ENCODE results near the gene MAGI2.
"Not testable (repeated sequence)": the region's sequence is repeated elsewhere in the genome, so short reads cannot be mapped to it uniquely, and the experiment has no call there.

Gene MAGI2

DNA sequence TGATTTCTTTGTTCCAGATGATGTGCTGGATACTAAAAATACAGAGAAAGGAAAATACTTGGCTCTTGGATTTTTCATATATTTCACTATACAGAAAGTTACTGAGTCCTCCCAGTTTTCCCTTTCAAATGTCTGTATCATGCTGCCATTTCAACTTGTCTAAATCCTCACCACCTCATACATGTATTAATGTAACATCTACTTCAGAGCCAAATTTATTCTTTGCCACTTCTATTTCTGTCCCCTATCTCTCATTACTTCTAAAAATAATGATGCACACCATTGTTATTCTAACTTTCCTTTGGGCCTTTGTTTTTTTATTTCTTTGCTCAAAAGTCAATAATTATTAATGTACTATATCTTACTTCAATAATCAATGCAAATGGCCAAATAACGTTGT, 312.2 kb downstream of the MAGI2 start:
- Mint-ChIP-seq H3K27me3 (ENCODE audit: low read depth) (no peaks in the 10 kb centered on the region), H3K4me3 (no peak overlapping the region), H3K9me3 (peaks cover 7% of the 10 kb centered on the region), H3K36me3 (ENCODE audit: low read depth) (no peaks in the 10 kb centered on the region), H3K4me1 (ENCODE audit: low read depth) (no peaks in the 10 kb centered on the region), H3K27ac (no peak overlapping the region)
- DNase-seq (ENCODE audit: low spot score) = no peak

DNA sequence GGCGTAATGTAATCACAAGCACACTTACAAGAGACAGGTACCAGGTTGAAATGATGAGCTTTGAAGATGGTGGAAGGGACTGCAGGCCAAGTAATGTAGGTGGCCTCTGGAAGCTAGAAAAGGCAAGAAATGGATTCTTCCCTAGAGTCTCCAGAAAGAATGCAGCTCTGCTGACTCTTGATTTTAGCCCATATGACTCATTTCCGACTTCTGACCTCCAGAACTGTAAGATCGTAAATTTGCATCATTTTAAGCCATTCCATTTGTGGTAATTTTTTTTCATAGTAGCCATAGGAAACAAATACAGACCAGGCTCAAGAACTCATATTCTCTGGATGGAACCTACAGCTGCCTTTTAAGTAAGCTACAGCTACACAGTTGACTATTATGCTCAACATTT, 315.5 kb downstream of the MAGI2 start:
- no peak for DNase-seq (ENCODE audit: low spot score)
- no peaks in the 10 kb centered on the region for H3K4me1 Mint-ChIP-seq (ENCODE audit: low read depth)
- no peaks in the 10 kb centered on the region for H3K27me3 Mint-ChIP-seq (ENCODE audit: low read depth)
- peaks cover 4% of the 10 kb centered on the region for H3K9me3 Mint-ChIP-seq
- no peak overlapping the region for H3K27ac Mint-ChIP-seq
- no peaks in the 10 kb centered on the region for H3K36me3 Mint-ChIP-seq (ENCODE audit: low read depth)
- no peak overlapping the region for H3K4me3 Mint-ChIP-seq

DNA sequence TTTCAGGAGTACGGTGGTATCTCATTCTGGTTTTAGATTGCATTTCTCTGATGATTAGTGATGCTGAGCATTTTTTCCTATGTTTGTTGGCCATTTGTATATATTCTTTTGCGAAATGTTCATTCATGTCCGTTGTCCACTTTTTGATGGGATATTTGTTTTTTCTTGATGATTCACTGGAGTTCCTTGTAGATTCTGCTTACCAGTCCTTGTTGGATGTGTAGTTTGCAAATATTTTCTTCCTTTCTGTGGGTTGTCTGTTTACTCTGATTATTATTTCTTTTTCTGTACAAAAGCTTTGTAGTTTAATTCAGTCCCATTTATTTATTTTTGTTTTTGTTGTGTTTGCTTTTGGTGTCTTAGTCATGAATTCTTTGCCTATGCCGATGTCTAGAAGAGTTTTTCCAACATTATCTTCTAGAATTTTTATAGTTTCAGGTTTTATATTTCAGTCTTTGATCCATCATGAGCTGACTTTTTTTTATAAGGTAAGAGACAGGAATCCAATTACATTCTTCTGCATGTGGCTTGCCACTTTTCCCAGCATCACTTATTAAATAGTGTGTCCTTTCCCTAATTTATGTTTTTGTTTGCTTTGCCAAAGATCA, 320.5 kb downstream of the MAGI2 start:
- Mint-ChIP-seq H3K27ac (no peak overlapping the region), H3K9me3 (peaks cover 10% of the 10 kb centered on the region), H3K27me3 (ENCODE audit: low read depth) (no peaks in the 10 kb centered on the region), H3K4me3 (no peak overlapping the region), H3K4me1 (ENCODE audit: low read depth) (no peaks in the 10 kb centered on the region), H3K36me3 (ENCODE audit: low read depth) (no peaks in the 10 kb centered on the region)
- no peak for DNase-seq (ENCODE audit: low spot score)

DNA sequence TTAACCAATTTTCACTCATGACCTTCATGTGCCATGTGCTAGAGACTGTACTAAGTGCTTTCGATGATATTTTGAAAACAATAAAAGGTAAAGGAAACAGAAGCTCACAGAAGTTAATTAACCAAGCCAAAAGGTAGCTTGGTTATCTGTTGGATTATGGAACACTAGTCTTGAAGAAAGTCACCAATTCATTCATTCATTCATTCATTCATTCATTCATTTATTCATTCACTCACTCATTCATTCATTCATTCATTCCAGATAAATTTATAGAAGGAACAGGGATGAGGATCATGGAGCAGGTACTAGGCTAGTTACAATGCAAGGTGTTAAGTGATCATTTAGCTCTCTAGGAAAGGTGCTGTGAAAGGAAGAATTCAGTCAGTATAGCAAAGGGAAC, 322.8 kb downstream of the MAGI2 start:
- Mint-ChIP-seq H3K27me3 (ENCODE audit: low read depth) (no peaks in the 10 kb centered on the region), H3K4me3 (no peak overlapping the region), H3K36me3 (ENCODE audit: low read depth) (no peaks in the 10 kb centered on the region), H3K9me3 (peaks cover 8% of the 10 kb centered on the region), H3K4me1 (ENCODE audit: low read depth) (no peaks in the 10 kb centered on the region), H3K27ac (no peak overlapping the region)
- DNase-seq (ENCODE audit: low spot score) = no peak

DNA sequence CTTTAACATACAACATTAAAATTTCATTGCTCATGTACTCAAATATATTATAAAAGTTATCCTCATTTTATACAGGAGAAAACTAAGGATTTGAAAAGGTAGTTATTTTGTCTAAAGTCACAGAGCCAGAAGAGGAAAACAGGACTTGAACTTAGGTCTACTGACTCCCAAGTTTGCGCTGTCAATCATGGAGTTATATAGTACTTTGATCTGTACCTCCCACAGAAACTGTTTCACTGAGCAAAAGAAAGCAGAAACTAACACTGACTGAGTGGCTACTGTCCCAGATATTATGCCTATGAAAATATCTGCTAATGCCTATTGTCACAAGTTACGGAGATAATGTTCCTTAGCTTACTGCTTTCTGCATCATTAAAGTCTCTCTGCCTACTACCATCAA, 329.1 kb downstream of the MAGI2 start:
- no peak overlapping the region for H3K27ac Mint-ChIP-seq

DNA sequence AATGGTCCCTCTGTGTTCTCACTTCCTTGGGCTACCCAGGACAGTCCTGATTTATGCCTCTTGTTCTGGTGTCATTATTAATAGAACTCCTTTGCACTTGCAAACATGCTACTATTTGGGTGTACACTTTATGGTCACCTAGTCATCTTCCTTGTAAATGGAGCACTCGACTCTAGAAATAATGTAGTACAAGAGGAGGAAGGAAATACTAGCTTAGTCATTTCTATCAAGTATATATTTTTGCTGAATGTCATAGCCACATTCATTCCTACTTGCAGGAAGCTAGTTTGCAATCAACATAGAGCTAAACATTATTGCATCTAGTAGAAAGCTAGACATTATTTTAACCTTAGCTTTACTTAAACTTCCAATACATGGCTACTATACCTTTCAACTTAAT, 335.3 kb downstream of the MAGI2 start:
- H3K36me3 Mint-ChIP-seq (ENCODE audit: low read depth) = no peaks in the 10 kb centered on the region
- H3K27ac Mint-ChIP-seq = no peak overlapping the region
- H3K4me1 Mint-ChIP-seq (ENCODE audit: low read depth) = no peaks in the 10 kb centered on the region
- no peak overlapping the region for H3K4me3 Mint-ChIP-seq
- DNase-seq (ENCODE audit: low spot score) = no peak
- H3K27me3 Mint-ChIP-seq (ENCODE audit: low read depth) = no peaks in the 10 kb centered on the region
- H3K9me3 Mint-ChIP-seq = peaks cover 1% of the 10 kb centered on the region

More for the DNA sequence above, 329.1 kb downstream of the MAGI2 start:
- DNase-seq (ENCODE audit: low spot score) = no peak
- H3K9me3 Mint-ChIP-seq = peaks cover 7% of the 10 kb centered on the region
- H3K36me3 Mint-ChIP-seq (ENCODE audit: low read depth) = no peaks in the 10 kb centered on the region
- H3K4me1 Mint-ChIP-seq (ENCODE audit: low read depth) = no peaks in the 10 kb centered on the region
- no peaks in the 10 kb centered on the region for H3K27me3 Mint-ChIP-seq (ENCODE audit: low read depth)
- H3K4me3 Mint-ChIP-seq = no peak overlapping the region

DNA sequence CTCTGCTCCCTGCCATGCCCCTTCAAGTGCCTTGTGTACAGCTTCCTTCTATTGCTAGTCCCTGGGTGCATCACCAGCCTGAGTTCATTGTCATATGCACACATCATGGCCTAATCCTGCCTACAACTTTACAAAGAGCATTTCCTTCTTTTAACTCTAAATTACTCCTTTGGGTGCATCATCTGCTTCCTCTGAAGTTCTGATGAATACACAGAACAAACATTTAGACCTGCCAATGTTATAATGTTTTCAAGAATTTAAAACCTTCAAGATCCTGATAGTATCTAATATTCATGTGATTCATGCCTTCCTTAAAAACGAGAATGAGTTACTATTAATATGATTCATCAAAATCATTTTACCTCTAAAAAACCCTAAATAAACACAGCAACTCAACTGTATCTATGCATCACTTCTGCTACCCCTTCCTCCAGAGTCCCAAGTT, 357.1 kb downstream of the MAGI2 start:
- no peaks in the 10 kb centered on the region for H3K36me3 Mint-ChIP-seq (ENCODE audit: low read depth)
- no peak overlapping the region for H3K4me3 Mint-ChIP-seq
- no peaks in the 10 kb centered on the region for H3K9me3 Mint-ChIP-seq
- no peak overlapping the region for H3K27ac Mint-ChIP-seq
- H3K27me3 Mint-ChIP-seq (ENCODE audit: low read depth) = no peaks in the 10 kb centered on the region
- no peak for DNase-seq (ENCODE audit: low spot score)
- no peaks in the 10 kb centered on the region for H3K4me1 Mint-ChIP-seq (ENCODE audit: low read depth)

DNA sequence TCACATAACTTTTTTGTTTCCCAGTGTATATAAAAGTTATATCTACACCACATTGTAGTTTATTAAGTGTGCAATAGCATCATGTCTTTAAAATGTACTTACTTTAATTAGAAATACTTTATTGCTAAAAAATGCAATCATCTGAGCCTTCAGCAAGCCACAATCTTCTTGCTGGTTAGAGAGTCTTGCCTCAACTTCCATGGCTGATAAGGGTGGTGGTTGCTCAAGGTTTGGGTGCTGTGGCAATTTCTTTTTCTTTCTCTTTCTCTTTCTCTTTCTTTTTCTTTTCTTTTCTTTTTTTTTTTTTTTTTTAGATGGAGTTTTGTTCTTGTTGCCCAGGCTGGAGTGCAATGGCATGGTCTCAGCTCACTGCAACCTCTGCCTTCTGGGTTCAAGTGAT, 360.0 kb downstream of the MAGI2 start:
- no peak for DNase-seq (ENCODE audit: low spot score)
- no peaks in the 10 kb centered on the region for H3K36me3 Mint-ChIP-seq (ENCODE audit: low read depth)
- H3K4me3 Mint-ChIP-seq = no peak overlapping the region
- H3K4me1 Mint-ChIP-seq (ENCODE audit: low read depth) = no peaks in the 10 kb centered on the region
- H3K27ac Mint-ChIP-seq = no peak overlapping the region
- no peaks in the 10 kb centered on the region for H3K27me3 Mint-ChIP-seq (ENCODE audit: low read depth)
- no peaks in the 10 kb centered on the region for H3K9me3 Mint-ChIP-seq

DNA sequence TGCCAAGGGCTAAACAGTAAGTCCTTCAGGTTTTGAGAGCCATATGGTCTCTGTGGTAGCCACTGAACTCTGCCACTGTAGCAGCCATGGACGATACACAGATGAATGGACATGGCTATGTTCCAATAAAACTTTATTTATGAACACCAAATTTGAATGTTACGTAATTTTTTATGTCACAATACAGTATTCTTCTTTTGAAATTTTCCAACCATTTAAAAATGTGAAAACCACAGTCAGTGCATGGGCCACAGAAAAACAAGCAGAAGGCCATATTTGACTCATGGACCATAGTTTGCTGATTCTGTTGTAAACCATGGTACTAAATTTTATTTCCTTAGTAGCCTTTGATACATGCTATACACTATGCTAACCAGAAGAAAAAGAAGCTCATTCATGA, 361.8 kb downstream of the MAGI2 start:
- H3K27me3 Mint-ChIP-seq (ENCODE audit: low read depth) = no peaks in the 10 kb centered on the region
- H3K36me3 Mint-ChIP-seq (ENCODE audit: low read depth) = no peaks in the 10 kb centered on the region
- DNase-seq (ENCODE audit: low spot score) = no peak
- no peaks in the 10 kb centered on the region for H3K4me1 Mint-ChIP-seq (ENCODE audit: low read depth)
- no peak overlapping the region for H3K4me3 Mint-ChIP-seq
- no peaks in the 10 kb centered on the region for H3K9me3 Mint-ChIP-seq
- H3K27ac Mint-ChIP-seq = no peak overlapping the region

DNA sequence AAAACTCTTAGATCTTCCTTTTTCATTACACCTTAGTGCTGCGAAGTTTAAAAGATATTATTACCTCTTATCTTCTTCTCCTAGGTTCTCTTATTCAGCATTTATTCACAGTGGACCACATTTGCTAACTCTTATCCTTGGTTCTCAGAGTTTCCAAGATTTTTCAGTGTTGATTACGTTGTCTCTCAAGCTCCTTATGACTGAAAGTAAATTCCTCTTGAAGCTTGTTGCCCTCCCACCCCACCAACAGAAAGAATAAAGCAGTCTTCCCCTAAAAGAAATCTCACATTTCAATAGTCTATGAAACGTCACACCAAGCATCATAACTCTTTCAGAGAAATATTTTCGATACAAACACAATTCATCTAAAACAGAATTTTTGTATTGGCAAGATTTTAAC, 362.5 kb downstream of the MAGI2 start:
- Mint-ChIP-seq H3K9me3 (no peaks in the 10 kb centered on the region), H3K4me3 (no peak overlapping the region), H3K36me3 (ENCODE audit: low read depth) (no peaks in the 10 kb centered on the region), H3K27me3 (ENCODE audit: low read depth) (no peaks in the 10 kb centered on the region), H3K27ac (no peak overlapping the region), H3K4me1 (ENCODE audit: low read depth) (no peaks in the 10 kb centered on the region)
- DNase-seq (ENCODE audit: low spot score) = no peak

DNA sequence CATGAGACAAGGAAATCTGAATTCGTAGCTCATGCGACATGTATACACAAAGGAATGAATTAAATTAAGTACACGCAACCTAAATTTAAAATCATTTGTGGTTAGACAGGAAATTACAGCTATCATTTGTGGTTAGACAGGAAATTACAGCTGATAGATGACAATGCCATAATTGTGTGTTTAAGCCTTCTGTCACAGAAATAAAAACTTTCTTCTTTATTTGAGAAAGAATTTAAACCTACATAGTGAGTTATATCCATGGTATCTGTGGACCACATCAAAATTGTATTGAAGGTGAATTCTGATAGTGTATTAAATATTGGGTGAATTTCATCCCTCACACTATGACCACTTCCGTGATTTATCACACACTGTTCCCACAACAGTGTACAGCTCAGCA, 362.9 kb downstream of the MAGI2 start:
- Mint-ChIP-seq H3K27me3 (ENCODE audit: low read depth) (no peaks in the 10 kb centered on the region), H3K36me3 (ENCODE audit: low read depth) (no peaks in the 10 kb centered on the region)

DNA sequence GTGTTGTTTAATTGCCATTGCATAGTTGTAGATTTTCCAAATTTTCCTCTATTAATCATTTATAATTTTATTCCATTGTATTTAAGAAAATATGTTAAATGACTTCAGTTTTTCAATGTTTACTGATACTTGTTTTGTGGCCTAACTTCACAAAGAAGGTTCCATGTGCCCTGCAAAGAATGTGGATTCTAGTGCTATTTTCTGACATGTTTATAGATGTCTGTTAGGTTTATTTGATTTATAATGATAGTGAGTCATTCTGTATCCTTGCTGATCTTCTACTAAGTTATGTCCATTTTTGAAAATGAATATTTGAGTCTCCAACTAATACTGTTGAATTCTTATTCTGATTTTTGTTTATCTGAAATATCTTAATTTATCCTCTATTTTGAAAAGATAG, 369.0 kb downstream of the MAGI2 start:
- Mint-ChIP-seq H3K4me3 (no peak overlapping the region), H3K9me3 (no peaks in the 10 kb centered on the region), H3K4me1 (ENCODE audit: low read depth) (no peaks in the 10 kb centered on the region), H3K36me3 (ENCODE audit: low read depth) (no peaks in the 10 kb centered on the region), H3K27me3 (ENCODE audit: low read depth) (no peaks in the 10 kb centered on the region), H3K27ac (no peak overlapping the region)
- DNase-seq (ENCODE audit: low spot score) = no peak

More for the DNA sequence above, 362.9 kb downstream of the MAGI2 start:
- DNase-seq (ENCODE audit: low spot score) = no peak
- Mint-ChIP-seq H3K27ac (no peak overlapping the region), H3K9me3 (no peaks in the 10 kb centered on the region), H3K4me3 (no peak overlapping the region), H3K4me1 (ENCODE audit: low read depth) (no peaks in the 10 kb centered on the region)

DNA sequence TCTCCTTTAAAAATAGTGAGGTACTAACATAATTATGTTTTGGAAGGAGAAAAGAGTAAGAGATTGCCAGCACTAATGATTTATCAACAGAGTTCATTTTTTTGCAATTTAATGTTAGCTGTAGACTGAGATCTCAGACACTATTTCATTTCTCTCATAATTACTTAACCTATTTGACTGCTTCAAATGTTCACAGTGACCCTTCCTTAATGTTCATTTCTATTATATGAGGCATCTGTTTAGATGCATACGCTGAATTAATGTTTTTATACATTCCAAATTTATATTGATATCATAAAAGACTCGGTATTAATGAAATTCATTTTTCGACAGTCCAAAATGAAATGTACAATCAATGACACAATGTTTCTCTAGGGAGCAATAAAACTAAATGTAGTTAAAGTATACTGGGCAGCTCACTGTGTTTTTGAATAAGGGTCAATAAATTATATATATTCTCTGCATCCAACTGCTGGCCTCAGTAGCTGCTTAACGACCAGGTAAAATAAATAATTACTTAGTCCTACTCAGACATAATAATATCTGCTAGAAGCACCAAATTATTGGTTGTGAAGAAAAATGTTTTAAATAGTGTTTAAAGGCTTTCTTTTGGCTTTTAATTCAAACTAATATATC, 373.4 kb downstream of the MAGI2 start:
- Mint-ChIP-seq H3K4me1 (ENCODE audit: low read depth) (no peaks in the 10 kb centered on the region), H3K27me3 (ENCODE audit: low read depth) (no peaks in the 10 kb centered on the region), H3K36me3 (ENCODE audit: low read depth) (no peaks in the 10 kb centered on the region), H3K27ac (no peak overlapping the region), H3K9me3 (peaks cover 1% of the 10 kb centered on the region), H3K4me3 (no peak overlapping the region)
- DNase-seq (ENCODE audit: low spot score) = no peak

DNA sequence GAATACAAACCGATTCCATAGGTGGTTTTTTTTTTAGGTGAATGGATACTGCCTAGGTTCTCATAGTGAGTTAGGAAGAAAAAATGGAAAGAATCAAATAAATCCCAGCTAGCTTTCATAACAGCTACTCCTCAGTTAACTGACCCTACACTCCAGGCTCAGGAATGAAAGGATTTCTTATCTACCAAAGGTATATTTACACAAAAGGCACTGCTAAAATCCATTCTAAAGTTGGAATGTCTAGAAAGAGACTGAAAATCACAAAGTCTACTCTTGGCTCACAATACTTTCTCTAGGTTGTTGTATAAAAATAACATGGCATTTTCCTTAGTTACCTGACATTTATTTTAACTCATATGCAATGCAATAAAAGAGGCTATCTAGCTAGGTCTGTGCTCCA, 375.2 kb downstream of the MAGI2 start:
- Mint-ChIP-seq H3K9me3 (peaks cover 3% of the 10 kb centered on the region), H3K4me1 (ENCODE audit: low read depth) (no peaks in the 10 kb centered on the region), H3K27me3 (ENCODE audit: low read depth) (no peaks in the 10 kb centered on the region), H3K36me3 (ENCODE audit: low read depth) (no peaks in the 10 kb centered on the region), H3K4me3 (no peak overlapping the region), H3K27ac (no peak overlapping the region)
- no peak for DNase-seq (ENCODE audit: low spot score)

DNA sequence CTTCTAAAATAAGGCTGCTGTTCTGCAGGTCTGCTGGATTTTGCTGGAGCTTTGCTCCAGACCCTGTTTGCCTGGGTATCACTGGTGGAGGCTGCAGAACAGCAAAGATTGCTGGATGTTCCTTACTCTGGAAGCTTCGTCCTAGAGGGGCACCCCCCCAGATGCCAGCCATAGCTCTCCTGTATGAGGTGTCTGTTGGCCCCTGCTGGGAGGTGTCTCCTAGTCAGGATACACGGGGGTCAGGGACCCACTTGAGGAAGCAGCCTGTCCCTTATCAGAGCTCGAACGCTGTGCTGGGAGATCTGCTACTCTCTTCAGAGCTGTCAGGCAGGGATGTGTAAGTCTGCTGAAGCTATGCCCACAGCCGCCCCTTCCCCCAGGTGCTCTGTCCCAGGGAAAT, 382.3 kb downstream of the MAGI2 start:
- H3K27me3 Mint-ChIP-seq (ENCODE audit: low read depth); H3K36me3 Mint-ChIP-seq (ENCODE audit: low read depth); DNase-seq (ENCODE audit: low spot score); H3K27ac Mint-ChIP-seq; H3K4me3 Mint-ChIP-seq; H3K4me1 Mint-ChIP-seq (ENCODE audit: low read depth): not testable (repeated sequence)
- peaks cover 16% of the 10 kb centered on the region for H3K9me3 Mint-ChIP-seq
